22Rv1 (cell line): ENCODE measurements around the gene PDE1A.

Experiments
- ZFX ChIP-seq: fragments of 450-650 bp; IDR thresholded peaks from 2 replicates; pipeline ENCODE4 v1.6.1; 2017; ENCODE audit warnings: antibody characterized with exemption, borderline replicate concordance
- TF ChIP-seq, protein P1 (sequence below): fragments of 450-650 bp; IDR thresholded peaks from 2 replicates; pipeline ENCODE4 v1.5.1; 2017; ENCODE audit warnings: mild to moderate bottlenecking

DNA sequence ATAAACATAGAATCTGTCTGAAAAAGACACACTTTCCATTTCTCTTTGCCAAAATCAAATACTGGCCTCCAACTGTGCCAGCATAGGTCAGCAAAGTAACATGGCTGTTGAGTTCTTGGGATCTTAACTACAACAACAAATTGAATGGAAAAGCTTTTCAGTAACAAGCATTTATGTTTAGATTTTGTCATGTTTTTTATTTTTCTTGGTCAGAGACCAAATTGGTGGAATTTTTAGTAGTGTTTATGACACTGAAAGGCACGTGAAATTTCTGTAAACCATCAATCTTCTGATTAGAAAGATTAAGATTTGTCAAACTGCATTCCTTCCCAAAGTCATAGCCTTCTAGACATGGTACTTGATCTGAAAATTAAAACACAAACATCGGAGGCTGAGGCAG is 77.6 kb downstream of the PDE1A start:
- TF ChIP-seq, protein P1, sequence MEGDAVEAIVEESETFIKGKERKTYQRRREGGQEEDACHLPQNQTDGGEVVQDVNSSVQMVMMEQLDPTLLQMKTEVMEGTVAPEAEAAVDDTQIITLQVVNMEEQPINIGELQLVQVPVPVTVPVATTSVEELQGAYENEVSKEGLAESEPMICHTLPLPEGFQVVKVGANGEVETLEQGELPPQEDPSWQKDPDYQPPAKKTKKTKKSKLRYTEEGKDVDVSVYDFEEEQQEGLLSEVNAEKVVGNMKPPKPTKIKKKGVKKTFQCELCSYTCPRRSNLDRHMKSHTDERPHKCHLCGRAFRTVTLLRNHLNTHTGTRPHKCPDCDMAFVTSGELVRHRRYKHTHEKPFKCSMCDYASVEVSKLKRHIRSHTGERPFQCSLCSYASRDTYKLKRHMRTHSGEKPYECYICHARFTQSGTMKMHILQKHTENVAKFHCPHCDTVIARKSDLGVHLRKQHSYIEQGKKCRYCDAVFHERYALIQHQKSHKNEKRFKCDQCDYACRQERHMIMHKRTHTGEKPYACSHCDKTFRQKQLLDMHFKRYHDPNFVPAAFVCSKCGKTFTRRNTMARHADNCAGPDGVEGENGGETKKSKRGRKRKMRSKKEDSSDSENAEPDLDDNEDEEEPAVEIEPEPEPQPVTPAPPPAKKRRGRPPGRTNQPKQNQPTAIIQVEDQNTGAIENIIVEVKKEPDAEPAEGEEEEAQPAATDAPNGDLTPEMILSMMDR, result no peak
- TF ChIP-seq ZFX, result no peak
